ENCODE measurements around the gene RGS5. TPM values are rescaled to one million over a fixed set of nuclear protein-coding genes. Genes with fewer than 3 reads are reported as not detected.

Gene RGS5
- polyA plus RNA-seq, 3 donors: 10.1 to 15.2 (median 13.4) TPM

GRCh38 chr1:163093169-163093568 is 109.5 kb downstream of the RGS5 start:
- DNase-seq (ENCODE audit: low read depth in 3 of 3, low spot score in 2 of 3): no peak

Other genes with a start within 250 kb of the RGS5 start
- gene RGS4, start 133.6 kb downstream of the RGS5 start, polyA plus RNA-seq (ENCODE audit: insufficient read length in 3 of 3): 10 to 100 TPM; 10.1 to 14.0 (median 13.5) TPM
- gene NUF2, start 119.0 kb upstream of the RGS5 start, polyA plus RNA-seq (ENCODE audit: insufficient read length in 3 of 3): 10 to 100 TPM; 27.5 to 34.4 (median 28.4) TPM